ENCODE data around the gene GALNT17.
"Not testable (repeated sequence)": the region's sequence is repeated elsewhere in the genome, so short reads cannot be mapped to it uniquely, and the experiment has no call there.

Gene GALNT17

GRCh38 chr7:71615017-71615416 is 483.1 kb downstream of the GALNT17 start:
- no peak overlapping the region for H3K4me3 Mint-ChIP-seq
- no peaks in the 10 kb centered on the region for H3K27me3 Mint-ChIP-seq
- no peaks in the 10 kb centered on the region for H3K36me3 Mint-ChIP-seq
- H3K4me1 Mint-ChIP-seq = no peaks in the 10 kb centered on the region
- CTCF ChIA-PET = no interaction called here
- H3K27ac Mint-ChIP-seq = no peak overlapping the region
- H3K9me3 Mint-ChIP-seq = peaks cover 25% of the 10 kb centered on the region
- no peak for DNase-seq

- no peak overlapping the region for H3K27ac Mint-ChIP-seq
- no peak overlapping the region for H3K4me3 Mint-ChIP-seq
- no peak for DNase-seq
- H3K36me3 Mint-ChIP-seq = no peaks in the 10 kb centered on the region
- no peaks in the 10 kb centered on the region for H3K4me1 Mint-ChIP-seq
- H3K27me3 Mint-ChIP-seq = no peaks in the 10 kb centered on the region
- H3K9me3 Mint-ChIP-seq = peaks cover 22% of the 10 kb centered on the region
- CTCF ChIA-PET = no interaction called here
These were observed 484.3 kb downstream of the GALNT17 start for GRCh38 chr7:71616217-71616616.

GRCh38 chr7:71618278-71618677 is 486.3 kb downstream of the GALNT17 start:
- CTCF ChIA-PET = interaction anchor here (1.1 kb wide), 1 partner anchor 38 kb away, joined by 3 read pairs; no protein-coding TSS in a partner anchor
- H3K27me3 Mint-ChIP-seq = no peaks in the 10 kb centered on the region
- no peak overlapping the region for H3K27ac Mint-ChIP-seq
- peaks cover 23% of the 10 kb centered on the region for H3K9me3 Mint-ChIP-seq
- no peak overlapping the region for H3K4me3 Mint-ChIP-seq
- no peaks in the 10 kb centered on the region for H3K36me3 Mint-ChIP-seq
- no peaks in the 10 kb centered on the region for H3K4me1 Mint-ChIP-seq
- DNase-seq = no peak

GRCh38 chr7:71625545-71625944 is 493.6 kb downstream of the GALNT17 start:
- Mint-ChIP-seq H3K4me1 (no peaks in the 10 kb centered on the region), H3K36me3 (no peaks in the 10 kb centered on the region), H3K4me3 (no peak overlapping the region), H3K27ac (no peak overlapping the region), H3K27me3 (no peaks in the 10 kb centered on the region), H3K9me3 (peaks cover 29% of the 10 kb centered on the region)
- DNase-seq = no peak
- CTCF ChIA-PET = no interaction called here

- no peak overlapping the region for H3K27ac Mint-ChIP-seq
- no peaks in the 10 kb centered on the region for H3K4me1 Mint-ChIP-seq
- H3K4me3 Mint-ChIP-seq = no peak overlapping the region
- CTCF ChIA-PET = no interaction called here
- no peak for DNase-seq
- H3K27me3 Mint-ChIP-seq = no peaks in the 10 kb centered on the region
- peaks cover 31% of the 10 kb centered on the region for H3K9me3 Mint-ChIP-seq
- H3K36me3 Mint-ChIP-seq = no peaks in the 10 kb centered on the region
These were observed 494.3 kb downstream of the GALNT17 start for GRCh38 chr7:71626206-71626605.

- H3K27me3 Mint-ChIP-seq = no peaks in the 10 kb centered on the region
- H3K36me3 Mint-ChIP-seq = no peaks in the 10 kb centered on the region
- no peak overlapping the region for H3K27ac Mint-ChIP-seq
- CTCF ChIA-PET = no interaction called here
- peaks cover 35% of the 10 kb centered on the region for H3K9me3 Mint-ChIP-seq
- no peaks in the 10 kb centered on the region for H3K4me1 Mint-ChIP-seq
- H3K4me3 Mint-ChIP-seq = no peak overlapping the region
- no peak for DNase-seq
These were observed 495.7 kb downstream of the GALNT17 start for GRCh38 chr7:71627651-71628050.

GRCh38 chr7:71630516-71630915 is 498.6 kb downstream of the GALNT17 start:
- Mint-ChIP-seq H3K36me3 (no peaks in the 10 kb centered on the region), H3K9me3 (peaks cover 36% of the 10 kb centered on the region), H3K4me1 (no peaks in the 10 kb centered on the region), H3K27me3 (no peaks in the 10 kb centered on the region), H3K27ac (no peak overlapping the region), H3K4me3 (no peak overlapping the region)
- CTCF ChIA-PET = no interaction called here
- no peak for DNase-seq

GRCh38 chr7:71633551-71634008 is 501.6 kb downstream of the GALNT17 start:
- H3K27ac Mint-ChIP-seq = no peak overlapping the region

GRCh38 chr7:71635849-71636248 is 503.9 kb downstream of the GALNT17 start:
- H3K36me3 Mint-ChIP-seq = not testable (repeated sequence)

More at GRCh38 chr7:71633551-71634008, 501.6 kb downstream of the GALNT17 start:
- Mint-ChIP-seq H3K4me3 (no peak overlapping the region), H3K4me1 (no peaks in the 10 kb centered on the region), H3K36me3 (no peaks in the 10 kb centered on the region), H3K9me3 (peaks cover 42% of the 10 kb centered on the region), H3K27me3 (no peaks in the 10 kb centered on the region)
- DNase-seq = no peak
- CTCF ChIA-PET = no interaction called here

GRCh38 chr7:71636329-71636728 is 504.4 kb downstream of the GALNT17 start:
- Mint-ChIP-seq H3K4me1 (no peaks in the 10 kb centered on the region), H3K27me3 (no peaks in the 10 kb centered on the region), H3K36me3 (no peaks in the 10 kb centered on the region), H3K4me3 (no peak overlapping the region), H3K9me3 (peaks cover 33% of the 10 kb centered on the region), H3K27ac (no peak overlapping the region)
- CTCF ChIA-PET = no interaction called here
- no peak for DNase-seq

More at GRCh38 chr7:71635849-71636248, 503.9 kb downstream of the GALNT17 start:
- CTCF ChIA-PET, DNase-seq, H3K27ac Mint-ChIP-seq, H3K4me1 Mint-ChIP-seq, H3K4me3 Mint-ChIP-seq, H3K27me3 Mint-ChIP-seq: not testable (repeated sequence)
- peaks cover 34% of the 10 kb centered on the region for H3K9me3 Mint-ChIP-seq

- H3K27me3 Mint-ChIP-seq = no peaks in the 10 kb centered on the region
- no peaks in the 10 kb centered on the region for H3K4me1 Mint-ChIP-seq
- no peak for DNase-seq
- no peaks in the 10 kb centered on the region for H3K36me3 Mint-ChIP-seq
- no peak overlapping the region for H3K4me3 Mint-ChIP-seq
- no peak overlapping the region for H3K27ac Mint-ChIP-seq
- H3K9me3 Mint-ChIP-seq = peaks cover 30% of the 10 kb centered on the region
- CTCF ChIA-PET = no interaction called here
These were observed 505.6 kb downstream of the GALNT17 start for GRCh38 chr7:71637578-71637977.

- no peak overlapping the region for H3K4me3 Mint-ChIP-seq
- H3K27ac Mint-ChIP-seq = no peak overlapping the region
- no peak for DNase-seq
- H3K4me1 Mint-ChIP-seq = no peaks in the 10 kb centered on the region
- CTCF ChIA-PET = no interaction called here
- H3K9me3 Mint-ChIP-seq = peaks cover 28% of the 10 kb centered on the region
- no peaks in the 10 kb centered on the region for H3K36me3 Mint-ChIP-seq
- H3K27me3 Mint-ChIP-seq = no peaks in the 10 kb centered on the region
These were observed 506.2 kb downstream of the GALNT17 start for GRCh38 chr7:71638108-71638507.

GRCh38 chr7:71639382-71640085 is 507.6 kb downstream of the GALNT17 start:
- Mint-ChIP-seq H3K27ac (no peak overlapping the region), H3K36me3 (no peaks in the 10 kb centered on the region), H3K27me3 (no peaks in the 10 kb centered on the region), H3K9me3 (peaks cover 21% of the 10 kb centered on the region), H3K4me1 (no peaks in the 10 kb centered on the region), H3K4me3 (no peak overlapping the region)
- no peak for DNase-seq
- CTCF ChIA-PET = no interaction called here

GRCh38 chr7:71643031-71643430 is 511.1 kb downstream of the GALNT17 start:
- H3K4me3 Mint-ChIP-seq, CTCF ChIA-PET, H3K27me3 Mint-ChIP-seq: not testable (repeated sequence)

GRCh38 chr7:71645836-71646235 is 513.9 kb downstream of the GALNT17 start:
- no peak for DNase-seq
- H3K4me3 Mint-ChIP-seq = no peak overlapping the region
- H3K27me3 Mint-ChIP-seq = no peaks in the 10 kb centered on the region

More at GRCh38 chr7:71643031-71643430, 511.1 kb downstream of the GALNT17 start:
- not testable (repeated sequence) for H3K27ac Mint-ChIP-seq, DNase-seq, H3K36me3 Mint-ChIP-seq, H3K4me1 Mint-ChIP-seq
- peaks cover 23% of the 10 kb centered on the region for H3K9me3 Mint-ChIP-seq

More at GRCh38 chr7:71645836-71646235, 513.9 kb downstream of the GALNT17 start:
- no peaks in the 10 kb centered on the region for H3K36me3 Mint-ChIP-seq
- peaks cover 27% of the 10 kb centered on the region for H3K9me3 Mint-ChIP-seq
- H3K27ac Mint-ChIP-seq = no peak overlapping the region
- CTCF ChIA-PET = no interaction called here
- no peaks in the 10 kb centered on the region for H3K4me1 Mint-ChIP-seq

All from activated naive CD4-positive, alpha-beta T cell treated with anti-CD3 and anti-CD28 coated beads, Interleukin-2, amount 10 ng/mL, durations not matched to agents 7 days and 5 days (primary cell).